HEK293 (cell line): Measurements from ENCODE around the gene PKMYT1.

Experiments used
- EGR2 ChIP-seq: fragments of 450-650 bp; formaldehyde crosslinking; IDR thresholded peaks from 2 replicates; pipeline ENCODE4 v1.5.1; 2016; ENCODE audit warnings: low read depth, missing biosample characterization, missing genetic modification characterization
- KLF16 ChIP-seq: fragments of 450-650 bp; formaldehyde crosslinking; IDR thresholded peaks from 2 replicates; pipeline ENCODE4 v1.5.1; 2017; ENCODE audit warnings: missing biosample characterization, missing genetic modification characterization
- KLF17 ChIP-seq: fragments of 450-650 bp; formaldehyde crosslinking; IDR thresholded peaks from 2 replicates; pipeline ENCODE4 v1.5.1; 2016; ENCODE audit warnings: missing biosample characterization, missing genetic modification characterization
- KLF7 ChIP-seq: fragments of 450-650 bp; formaldehyde crosslinking; IDR thresholded peaks from 2 replicates; pipeline ENCODE4 v1.5.1; 2016; ENCODE audit warnings: missing biosample characterization, missing genetic modification characterization, borderline replicate concordance
- MEIS1 ChIP-seq: sonication (generic); formaldehyde crosslinking; IDR thresholded peaks from 2 replicates; pipeline ENCODE4 v1.8.1; 2022; ENCODE audit warnings: missing genetic modification reagents, mild to moderate bottlenecking, borderline replicate concordance
- REPIN1 ChIP-seq: fragments of 450-650 bp; formaldehyde crosslinking; IDR thresholded peaks from 2 replicates; pipeline ENCODE4 v1.5.1; 2017; ENCODE audit warnings: missing biosample characterization, missing genetic modification characterization, low read depth
- SALL2 ChIP-seq: fragments of 450-650 bp; formaldehyde crosslinking; IDR thresholded peaks from 2 replicates; pipeline ENCODE4 v1.5.0; 2017; ENCODE audit warnings: missing biosample characterization, mild to moderate bottlenecking, missing genetic modification characterization, borderline replicate concordance
- SCRT1 ChIP-seq: fragments of 450-650 bp; formaldehyde crosslinking; IDR thresholded peaks from 2 replicates; pipeline ENCODE4 v1.5.1; 2016; ENCODE audit warnings: missing biosample characterization, missing genetic modification characterization, borderline replicate concordance
- YY2 ChIP-seq: fragments of 450-650 bp; formaldehyde crosslinking; IDR thresholded peaks from 2 replicates; pipeline ENCODE4 v1.5.1; 2016; ENCODE audit warnings: missing biosample characterization, missing genetic modification characterization
- ZBTB17 ChIP-seq: fragments of 450-650 bp; formaldehyde crosslinking; IDR thresholded peaks from 2 replicates; pipeline ENCODE4 v1.5.1; 2016; ENCODE audit warnings: missing biosample characterization, missing genetic modification characterization
- ZBTB20 ChIP-seq: fragments of 450-650 bp; formaldehyde crosslinking; IDR thresholded peaks from 2 replicates; pipeline ENCODE4 v1.5.1; 2016; ENCODE audit warnings: missing biosample characterization, missing genetic modification characterization
- ZBTB26 ChIP-seq: fragments of 450-650 bp; formaldehyde crosslinking; optimal IDR thresholded peaks from 2 replicates; pipeline ENCODE3; 2016; ENCODE audit warnings: missing biosample characterization, mild to moderate bottlenecking, missing genetic modification characterization
- ZNF174 ChIP-seq: fragments of 450-650 bp; formaldehyde crosslinking; IDR thresholded peaks from 2 replicates; pipeline ENCODE4 v1.5.0; 2017; ENCODE audit warnings: missing biosample characterization, mild to moderate bottlenecking, missing genetic modification characterization
- ZNF24 ChIP-seq: fragments of 450-650 bp; formaldehyde crosslinking; IDR thresholded peaks from 2 replicates; pipeline ENCODE4 v1.5.1; 2016; ENCODE audit warnings: missing biosample characterization, missing genetic modification characterization
- ZNF266 ChIP-seq: fragments of 450-650 bp; formaldehyde crosslinking; IDR thresholded peaks from 2 replicates; pipeline ENCODE4 v1.5.1; 2016; ENCODE audit warnings: missing biosample characterization, missing genetic modification characterization, low read depth
- ZNF311 ChIP-seq: fragments of 450-650 bp; formaldehyde crosslinking; IDR thresholded peaks from 2 replicates; pipeline ENCODE4 v1.5.1; 2017; ENCODE audit warnings: missing biosample characterization, missing genetic modification characterization, borderline replicate concordance
- ZNF473 ChIP-seq: fragments of 450-650 bp; formaldehyde crosslinking; IDR thresholded peaks from 2 replicates; pipeline ENCODE4 v1.5.1; 2017; ENCODE audit warnings: missing biosample characterization, missing genetic modification characterization
- ZNF561 ChIP-seq: fragments of 450-650 bp; IDR thresholded peaks from 2 replicates; pipeline ENCODE4 v1.5.1; 2018; ENCODE audit warnings: missing biosample characterization, missing genetic modification characterization, borderline replicate concordance
- ZNF610 ChIP-seq: fragments of 450-650 bp; formaldehyde crosslinking; IDR thresholded peaks from 2 replicates; pipeline ENCODE4 v1.5.1; 2016; ENCODE audit warnings: missing biosample characterization, missing genetic modification characterization, borderline replicate concordance
- ZNF664 ChIP-seq: fragments of 450-650 bp; formaldehyde crosslinking; IDR thresholded peaks from 2 replicates; pipeline ENCODE4 v1.5.1; 2016; ENCODE audit warnings: missing biosample characterization, missing genetic modification characterization
- ZNF692 ChIP-seq: fragments of 450-650 bp; formaldehyde crosslinking; IDR thresholded peaks from 2 replicates; pipeline ENCODE4 v1.5.1; 2016; ENCODE audit warnings: missing biosample characterization, missing genetic modification characterization
- ZNF76 ChIP-seq: fragments of 450-650 bp; formaldehyde crosslinking; IDR thresholded peaks from 2 replicates; pipeline ENCODE4; 2016; ENCODE audit warnings: low read depth, missing biosample characterization, missing genetic modification characterization, borderline replicate concordance
- ZNF830 ChIP-seq: fragments of 450-650 bp; IDR thresholded peaks from 2 replicates; pipeline ENCODE4 v1.5.0; 2018; ENCODE audit warnings: missing biosample characterization, missing genetic modification characterization, low read depth, mild to moderate bottlenecking, moderate library complexity
- ZSCAN23 ChIP-seq: fragments of 450-650 bp; formaldehyde crosslinking; IDR thresholded peaks from 2 replicates; pipeline ENCODE4 v1.5.1; 2016; ENCODE audit warnings: missing biosample characterization, missing genetic modification characterization
- TF ChIP-seq, protein P1 (sequence below): fragments of 450-650 bp; formaldehyde crosslinking; IDR thresholded peaks from 2 replicates; pipeline ENCODE4 v1.5.1; 2016; ENCODE audit warnings: missing biosample characterization, missing genetic modification characterization
- TF ChIP-seq, protein P2 (sequence below): fragments of 450-650 bp; formaldehyde crosslinking; conservative IDR thresholded peaks from 2 replicates; pipeline ENCODE4 v1.5.1; 2016; ENCODE audit warnings: low read depth, missing biosample characterization, missing genetic modification characterization
- TF ChIP-seq, protein P3 (sequence below): fragments of 450-650 bp; formaldehyde crosslinking; IDR thresholded peaks from 2 replicates; pipeline ENCODE4 v1.5.1; 2016; ENCODE audit warnings: missing biosample characterization, missing genetic modification characterization

The PKMYT1 gene

GRCh38 chr16:2969545-2970521, 10.4 kb downstream of the PKMYT1 start (continued):
- TF ChIP-seq ZNF76 (tag by site-specific recombination) (no peak), REPIN1 (tag by site-specific recombination) (no peak), KLF7 (tag by site-specific recombination) (peak; percentile 62; the same call in 1 of the 2 replicates), ZBTB20 (tag by site-specific recombination) (peak; percentile 98), ZNF266 (tag by site-specific recombination) (no peak), ZNF174 (no peak), ZNF610 (tag by site-specific recombination) (peak; percentile 71; the same call in 1 of the 2 replicates), ZNF692 (peak; percentile 33), MEIS1 (CRISPR knock-in tag) (no peak), ZNF561 (tag by site-specific recombination) (peak; percentile 92), KLF17 (peak; percentile 52; the same call in 1 of the 2 replicates), YY2 (tag by site-specific recombination) (peak; percentile 41; the same call in 1 of the 2 replicates), ZNF311 (no peak), ZNF830 (no peak), ZNF24 (no peak), ZNF473 (tag by site-specific recombination) (no peak), SALL2 (tag by site-specific recombination) (no peak), SCRT1 (tag by site-specific recombination) (no peak), ZBTB17 (peak; percentile 57), KLF16 (peak; percentile 59; the same call in 1 of the 2 replicates), ZNF664 (no peak), ZSCAN23 (tag by site-specific recombination) (no peak), EGR2 (tag by site-specific recombination) (peak; percentile 68), ZBTB26 (tag by site-specific recombination) (peak; percentile 51)
- TF ChIP-seq, protein P1, sequence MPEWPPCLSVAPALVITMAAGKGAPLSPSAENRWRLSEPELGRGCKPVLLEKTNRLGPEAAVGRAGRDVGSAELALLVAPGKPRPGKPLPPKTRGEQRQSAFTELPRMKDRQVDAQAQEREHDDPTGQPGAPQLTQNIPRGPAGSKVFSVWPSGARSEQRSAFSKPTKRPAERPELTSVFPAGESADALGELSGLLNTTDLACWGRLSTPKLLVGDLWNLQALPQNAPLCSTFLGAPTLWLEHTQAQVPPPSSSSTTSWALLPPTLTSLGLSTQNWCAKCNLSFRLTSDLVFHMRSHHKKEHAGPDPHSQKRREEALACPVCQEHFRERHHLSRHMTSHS (tag by site-specific recombination): no peak
- TF ChIP-seq, protein P2, sequence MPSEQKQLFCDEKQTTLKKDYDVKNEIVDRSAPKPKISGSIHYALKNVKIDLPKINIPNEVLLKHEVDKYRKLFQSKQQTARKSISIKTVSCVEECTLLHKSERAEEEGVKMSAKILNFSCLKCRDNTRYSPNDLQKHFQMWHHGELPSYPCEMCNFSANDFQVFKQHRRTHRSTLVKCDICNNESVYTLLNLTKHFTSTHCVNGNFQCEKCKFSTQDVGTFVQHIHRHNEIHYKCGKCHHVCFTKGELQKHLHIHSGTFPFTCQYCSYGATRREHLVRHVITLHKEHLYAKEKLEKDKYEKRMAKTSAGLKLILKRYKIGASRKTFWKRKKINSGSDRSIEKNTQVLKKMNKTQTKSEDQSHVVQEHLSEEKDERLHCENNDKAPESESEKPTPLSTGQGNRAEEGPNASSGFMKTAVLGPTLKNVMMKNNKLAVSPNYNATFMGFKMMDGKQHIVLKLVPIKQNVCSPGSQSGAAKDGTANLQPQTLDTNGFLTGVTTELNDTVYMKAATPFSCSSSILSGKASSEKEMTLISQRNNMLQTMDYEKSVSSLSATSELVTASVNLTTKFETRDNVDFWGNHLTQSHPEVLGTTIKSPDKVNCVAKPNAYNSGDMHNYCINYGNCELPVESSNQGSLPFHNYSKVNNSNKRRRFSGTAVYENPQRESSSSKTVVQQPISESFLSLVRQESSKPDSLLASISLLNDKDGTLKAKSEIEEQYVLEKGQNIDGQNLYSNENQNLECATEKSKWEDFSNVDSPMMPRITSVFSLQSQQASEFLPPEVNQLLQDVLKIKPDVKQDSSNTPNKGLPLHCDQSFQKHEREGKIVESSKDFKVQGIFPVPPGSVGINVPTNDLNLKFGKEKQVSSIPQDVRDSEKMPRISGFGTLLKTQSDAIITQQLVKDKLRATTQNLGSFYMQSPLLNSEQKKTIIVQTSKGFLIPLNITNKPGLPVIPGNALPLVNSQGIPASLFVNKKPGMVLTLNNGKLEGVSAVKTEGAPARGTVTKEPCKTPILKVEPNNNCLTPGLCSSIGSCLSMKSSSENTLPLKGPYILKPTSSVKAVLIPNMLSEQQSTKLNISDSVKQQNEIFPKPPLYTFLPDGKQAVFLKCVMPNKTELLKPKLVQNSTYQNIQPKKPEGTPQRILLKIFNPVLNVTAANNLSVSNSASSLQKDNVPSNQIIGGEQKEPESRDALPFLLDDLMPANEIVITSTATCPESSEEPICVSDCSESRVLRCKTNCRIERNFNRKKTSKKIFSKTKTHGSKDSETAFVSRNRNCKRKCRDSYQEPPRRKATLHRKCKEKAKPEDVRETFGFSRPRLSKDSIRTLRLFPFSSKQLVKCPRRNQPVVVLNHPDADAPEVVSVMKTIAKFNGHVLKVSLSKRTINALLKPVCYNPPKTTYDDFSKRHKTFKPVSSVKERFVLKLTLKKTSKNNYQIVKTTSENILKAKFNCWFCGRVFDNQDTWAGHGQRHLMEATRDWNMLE (tag by site-specific recombination): no peak
- TF ChIP-seq, protein P3, sequence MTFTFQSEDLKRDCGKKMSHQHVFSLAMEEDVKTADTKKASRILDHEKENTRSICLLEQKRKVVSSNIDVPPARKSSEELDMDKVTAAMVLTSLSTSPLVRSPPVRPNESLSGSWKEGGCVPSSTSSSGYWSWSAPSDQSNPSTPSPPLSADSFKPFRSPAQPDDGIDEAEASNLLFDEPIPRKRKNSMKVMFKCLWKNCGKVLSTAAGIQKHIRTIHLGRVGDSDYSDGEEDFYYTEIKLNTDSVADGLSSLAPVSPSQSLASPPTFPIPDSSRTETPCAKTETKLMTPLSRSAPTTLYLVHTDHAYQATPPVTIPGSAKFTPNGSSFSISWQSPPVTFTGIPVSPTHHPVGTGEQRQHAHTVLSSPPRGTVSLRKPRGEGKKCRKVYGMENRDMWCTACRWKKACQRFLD (tag by site-specific recombination): peak; percentile 35; the same call in 1 of the 2 replicates
